Left ventricle myocardium inferior (tissue), 1 donor: Measurements from ENCODE around the gene MAN2C1. TPM values are rescaled to one million over a fixed set of nuclear protein-coding genes. Genes with fewer than 3 reads are reported as not detected.
"Not testable (repeated sequence)": the region's sequence is repeated elsewhere in the genome, so short reads cannot be mapped to it uniquely, and the experiment has no call there.

ENCODE experiments used
- DNase-seq: peaks from one replicate; pipeline ENCODE4 v3.0.0-alpha.2; 2020
- H3K27ac ChIP-seq: fragments of 200-600 bp; replicated peaks from 2 replicates; pipeline ENCODE4 v1.8.0; 2021
- H3K27me3 ChIP-seq: fragments of 200-600 bp; 2 replicates; pipeline ENCODE4 v1.8.0; 2021; ENCODE audit warnings: low read depth
- H3K36me3 ChIP-seq: fragments of 200-600 bp; 2 replicates; pipeline ENCODE4 v1.8.0; 2021
- H3K4me1 ChIP-seq: fragments of 200-600 bp; 2 replicates; pipeline ENCODE4 v1.8.0; 2021
- H3K4me3 ChIP-seq: fragments of 200-600 bp; 2 replicates; pipeline ENCODE4 v1.8.0; 2021; ENCODE audit warnings: mild to moderate bottlenecking, moderate library complexity
- H3K9me3 ChIP-seq: fragments of 200-600 bp; replicated peaks from 2 replicates; pipeline ENCODE4 v1.8.0; 2021
- intact Hi-C: fragments of 100-400 bp; cut with micrococcal nuclease; formaldehyde crosslinking; loops from one replicate; pipeline ENCODE4 v1.11.0; 2022
- total RNA-seq: library from RNA; stranded (reverse); fragmentation: NEBNext Ultra II Directional; extraction: Animal tissue kit (Norgen Biotek cat#: 25700); gene quantifications from one replicate; pipeline ENCODE4 v1.2.1, GENCODE V29; 2021
- TF ChIP-seq, protein P1 (sequence below): fragments of 200-600 bp; IDR thresholded peaks from 2 replicates; pipeline ENCODE4 v1.8.0; 2021; ENCODE audit warnings: antibody characterized with exemption, mild to moderate bottlenecking, borderline replicate concordance
- donor health status: DM: no; HTN: yes; CAD: no; lungs with severe emphysema.

Gene MAN2C1
- total RNA-seq, 1 donor from 2014 or later, result 114 TPM

DNA sequence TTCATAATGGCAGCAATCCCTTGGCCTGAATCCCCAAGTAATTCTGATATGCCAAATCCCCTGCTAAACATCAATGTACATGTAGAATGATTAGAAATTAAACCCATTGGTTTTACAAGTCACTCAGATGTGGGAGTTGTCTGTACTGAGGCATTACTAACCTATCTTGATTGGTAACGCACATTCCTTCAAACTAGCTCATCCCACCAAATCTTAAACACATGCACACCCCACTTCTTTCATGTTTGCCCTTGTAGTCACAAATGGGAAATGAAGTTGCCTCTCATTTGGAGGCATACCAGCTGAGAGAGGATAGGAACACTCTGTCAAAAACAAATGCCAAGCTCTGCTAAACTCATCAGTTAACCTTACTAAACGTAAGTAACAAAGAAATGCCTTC is 29.1 kb upstream of the MAN2C1 start:
- peaks cover 95% of the 10 kb centered on the region for H3K36me3 ChIP-seq
- no peak overlapping the region for H3K4me3 ChIP-seq
- intact Hi-C loops, result no loop called here
- TF ChIP-seq, protein P1, sequence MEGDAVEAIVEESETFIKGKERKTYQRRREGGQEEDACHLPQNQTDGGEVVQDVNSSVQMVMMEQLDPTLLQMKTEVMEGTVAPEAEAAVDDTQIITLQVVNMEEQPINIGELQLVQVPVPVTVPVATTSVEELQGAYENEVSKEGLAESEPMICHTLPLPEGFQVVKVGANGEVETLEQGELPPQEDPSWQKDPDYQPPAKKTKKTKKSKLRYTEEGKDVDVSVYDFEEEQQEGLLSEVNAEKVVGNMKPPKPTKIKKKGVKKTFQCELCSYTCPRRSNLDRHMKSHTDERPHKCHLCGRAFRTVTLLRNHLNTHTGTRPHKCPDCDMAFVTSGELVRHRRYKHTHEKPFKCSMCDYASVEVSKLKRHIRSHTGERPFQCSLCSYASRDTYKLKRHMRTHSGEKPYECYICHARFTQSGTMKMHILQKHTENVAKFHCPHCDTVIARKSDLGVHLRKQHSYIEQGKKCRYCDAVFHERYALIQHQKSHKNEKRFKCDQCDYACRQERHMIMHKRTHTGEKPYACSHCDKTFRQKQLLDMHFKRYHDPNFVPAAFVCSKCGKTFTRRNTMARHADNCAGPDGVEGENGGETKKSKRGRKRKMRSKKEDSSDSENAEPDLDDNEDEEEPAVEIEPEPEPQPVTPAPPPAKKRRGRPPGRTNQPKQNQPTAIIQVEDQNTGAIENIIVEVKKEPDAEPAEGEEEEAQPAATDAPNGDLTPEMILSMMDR, result no peak
- DNase-seq, result no peak
- H3K4me1 ChIP-seq, result no peaks in the 10 kb centered on the region
- no peaks in the 10 kb centered on the region for H3K27me3 ChIP-seq
- H3K9me3 ChIP-seq, result no peaks in the 10 kb centered on the region
- H3K27ac ChIP-seq, result no peak overlapping the region

DNA sequence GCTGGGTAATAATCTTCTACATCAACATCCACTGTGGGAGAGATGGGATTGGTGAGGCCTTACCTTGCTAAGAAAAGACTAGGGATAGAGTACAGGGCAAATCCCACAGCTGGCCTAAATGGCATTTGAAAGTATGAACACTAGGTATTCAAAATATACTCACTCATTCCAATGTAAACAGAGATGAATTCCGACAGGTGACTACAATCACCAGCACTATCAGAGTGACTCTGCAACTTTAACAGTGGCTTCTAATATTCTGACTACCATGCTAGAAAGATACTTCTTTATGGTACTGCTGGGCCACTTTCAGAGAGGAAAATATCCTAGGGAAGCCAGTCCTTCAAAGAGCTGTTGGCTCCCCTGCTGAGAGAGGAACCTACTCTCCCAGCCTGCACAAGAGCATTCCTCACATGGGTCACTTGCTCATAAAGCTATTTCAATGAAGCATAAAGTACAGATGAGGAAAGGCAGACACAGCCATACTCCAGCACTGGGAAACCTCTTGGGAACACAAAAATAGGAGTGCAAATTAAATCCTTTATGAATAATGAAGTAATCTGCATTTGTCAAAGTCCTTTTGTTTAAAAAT is 21.5 kb upstream of the MAN2C1 start:
- no peak for DNase-seq
- Histone ChIP-seq H3K9me3 (no peaks in the 10 kb centered on the region), H3K27ac (no peak overlapping the region), H3K4me1 (peaks cover 18% of the 10 kb centered on the region), H3K4me3 (no peak overlapping the region), H3K36me3 (peaks cover 90% of the 10 kb centered on the region), H3K27me3 (no peaks in the 10 kb centered on the region)
- intact Hi-C loops, result no loop called here
- TF ChIP-seq, protein P1, result no peak

DNA sequence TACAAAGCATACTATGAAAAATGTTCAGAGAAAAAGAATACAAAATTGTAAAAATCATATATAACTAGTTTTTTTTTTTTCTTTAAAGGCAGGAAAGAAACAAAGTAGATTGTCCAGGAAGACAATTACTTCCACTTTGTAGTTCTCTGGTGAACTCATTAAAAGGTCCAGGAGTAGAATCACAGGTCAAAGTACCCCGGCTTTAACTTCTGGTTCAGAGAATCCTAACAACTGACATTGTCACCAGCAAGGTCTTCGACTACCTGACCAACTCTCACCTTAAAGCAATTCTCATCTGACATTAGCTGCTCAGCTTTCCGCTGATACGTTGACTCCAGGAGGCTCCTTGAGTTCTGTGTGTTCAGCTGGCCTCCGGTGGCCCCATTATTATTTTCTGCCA is 15.6 kb upstream of the MAN2C1 start:
- H3K4me3 ChIP-seq, H3K4me1 ChIP-seq, H3K27me3 ChIP-seq, H3K27ac ChIP-seq, intact Hi-C loops, DNase-seq, H3K9me3 ChIP-seq: not testable (repeated sequence)
- H3K36me3 ChIP-seq, result peaks cover 92% of the 10 kb centered on the region

DNA sequence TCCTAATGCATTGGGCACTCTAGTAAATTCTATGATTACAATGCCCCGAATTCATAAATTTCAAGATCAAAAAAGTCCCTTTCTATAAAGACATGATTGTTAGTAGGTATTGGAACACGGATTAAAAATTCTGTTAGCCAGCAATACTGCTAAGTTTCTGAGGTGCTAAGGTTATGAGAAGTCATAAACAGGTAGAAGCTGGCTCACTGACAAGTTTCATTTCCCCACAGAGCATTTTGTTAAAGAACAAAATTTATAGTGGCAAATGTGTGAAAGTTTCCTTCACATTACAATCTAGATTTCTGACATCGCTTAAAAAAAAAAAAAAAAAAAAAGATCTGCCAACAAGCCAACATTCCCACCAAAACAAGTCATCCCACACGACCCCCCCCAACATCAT is 12.4 kb upstream of the MAN2C1 start:
- intact Hi-C loops, result no loop called here
- TF ChIP-seq, protein P1, result no peak
- Histone ChIP-seq H3K27ac (no peak overlapping the region), H3K27me3 (no peaks in the 10 kb centered on the region), H3K4me3 (no peak overlapping the region), H3K4me1 (peaks cover 4% of the 10 kb centered on the region), H3K36me3 (peaks cover 94% of the 10 kb centered on the region), H3K9me3 (no peaks in the 10 kb centered on the region)
- no peak for DNase-seq

DNA sequence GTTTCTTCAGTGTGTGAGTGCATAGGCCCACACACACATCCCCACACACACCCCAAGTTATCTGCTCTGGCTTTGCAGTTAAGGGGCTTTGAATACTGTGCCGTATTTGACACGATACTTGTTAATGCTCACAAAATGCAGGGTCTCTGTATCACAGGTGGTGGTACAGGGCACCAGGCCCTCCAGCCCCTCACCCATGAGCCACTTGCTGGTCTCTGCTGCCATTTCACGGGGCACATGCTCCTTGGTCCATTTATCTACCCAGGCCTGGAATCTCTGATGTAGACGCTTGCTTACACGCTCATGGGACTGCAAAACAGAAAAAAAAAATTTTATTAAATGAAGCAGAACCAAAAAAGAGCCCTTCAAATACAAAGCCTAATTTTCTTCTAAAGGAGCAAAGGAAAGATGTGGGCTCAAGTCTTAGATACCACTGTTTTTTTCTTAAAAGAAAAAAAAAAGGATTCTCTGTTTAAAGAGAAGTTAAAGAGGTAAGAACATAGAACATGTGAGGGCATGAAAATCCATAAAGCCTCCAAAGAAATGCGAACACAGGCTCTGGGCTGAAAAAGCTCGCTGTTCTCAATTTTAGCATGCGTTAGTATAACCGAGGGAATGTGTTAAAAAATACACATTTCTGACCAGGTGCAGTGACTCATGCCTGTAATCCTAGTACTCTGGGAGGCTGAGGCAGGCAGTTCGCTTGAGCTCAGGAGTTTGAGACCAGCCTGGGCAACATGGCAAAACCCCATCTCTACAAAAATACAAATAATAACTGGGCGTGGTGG is 3.7 kb upstream of the MAN2C1 start:
- Histone ChIP-seq H3K27ac (no peak overlapping the region), H3K4me1 (peaks cover 25% of the 10 kb centered on the region), H3K36me3 (peaks cover 63% of the 10 kb centered on the region), H3K27me3 (no peaks in the 10 kb centered on the region), H3K4me3 (no peak overlapping the region), H3K9me3 (no peaks in the 10 kb centered on the region)
- TF ChIP-seq, protein P1, result no peak
- intact Hi-C loops, result no loop called here
- no peak for DNase-seq

DNA sequence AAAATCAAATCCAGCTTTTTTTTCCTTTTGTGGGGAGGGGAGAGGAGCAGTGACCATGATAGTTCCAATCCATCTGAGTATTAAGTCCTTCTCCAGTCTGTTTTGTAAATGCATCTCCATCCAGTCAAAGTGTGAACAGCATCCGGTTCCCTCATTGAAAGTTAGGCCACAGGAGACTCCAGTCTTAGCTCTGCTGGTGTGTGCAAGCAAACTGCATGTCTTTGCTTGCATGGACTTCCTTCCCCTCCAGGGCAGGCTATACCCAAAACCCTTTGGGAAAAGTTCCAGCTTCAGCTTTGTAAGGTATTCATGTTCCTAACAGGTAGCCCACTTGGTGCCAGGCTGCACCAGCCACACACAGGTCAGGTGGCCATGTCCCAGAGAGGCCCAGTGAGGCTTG is 3.1 kb upstream of the MAN2C1 start:
- H3K27me3 ChIP-seq, result no peaks in the 10 kb centered on the region
- H3K36me3 ChIP-seq, result peaks cover 66% of the 10 kb centered on the region
- H3K4me3 ChIP-seq, result no peak overlapping the region
- TF ChIP-seq, protein P1, result no peak
- intact Hi-C loops, result no loop called here
- no peak for DNase-seq
- peaks cover 30% of the 10 kb centered on the region for H3K4me1 ChIP-seq
- no peaks in the 10 kb centered on the region for H3K9me3 ChIP-seq
- no peak overlapping the region for H3K27ac ChIP-seq
